ENCODE data around the gene CCS. TPM values are rescaled to one million over a fixed set of nuclear protein-coding genes. Genes with fewer than 3 reads are reported as not detected.

The CCS gene
- total RNA-seq, 3 donors from 2014 or later (not counting 1 experiment from before 2014, with no cell fraction given) = 27.1 to 35.6 (median 32.4) TPM

GRCh38 chr11:66619080-66619554 is 26.1 kb downstream of the CCS start:
- 36% methylated on average over 3 of the region's 4 CpGs for WGBS (ENCODE audit: insufficient coverage)
- Mint-ChIP-seq H3K9me3 (no peaks in the 10 kb centered on the region), H3K4me1 (peaks cover 71% of the 10 kb centered on the region in 2 donors), H3K4me3 (peak overlapping the region; percentile 99), H3K36me3 (no peaks in the 10 kb centered on the region), H3K27me3 (ENCODE audit: low read depth in 2 of 2) (no peaks in the 10 kb centered on the region), H3K27ac (peak overlapping the region; percentile 99 to 100)
- H3K27ac ChIP-seq (ENCODE audit: low read length) = peak overlapping the region; percentile 95
- no peaks in the 10 kb centered on the region for H3K27me3 ChIP-seq (ENCODE audit: control insufficient read depth, insufficient read depth, low read length)
- H3K4me3 ChIP-seq (ENCODE audit: low read length) = no peak overlapping the region
- H3K9me3 ChIP-seq (ENCODE audit: control insufficient read depth, insufficient read depth, low read length) = no peaks in the 10 kb centered on the region
- peak; percentile 13 to 19 (median 16) for ATAC-seq
- H3K36me3 ChIP-seq (ENCODE audit: control insufficient read depth, insufficient read depth, low read length) = peaks cover 23% of the 10 kb centered on the region
- intact Hi-C loops (cut with micrococcal nuclease) = no loop called here
- TF ChIP-seq, protein P1, sequence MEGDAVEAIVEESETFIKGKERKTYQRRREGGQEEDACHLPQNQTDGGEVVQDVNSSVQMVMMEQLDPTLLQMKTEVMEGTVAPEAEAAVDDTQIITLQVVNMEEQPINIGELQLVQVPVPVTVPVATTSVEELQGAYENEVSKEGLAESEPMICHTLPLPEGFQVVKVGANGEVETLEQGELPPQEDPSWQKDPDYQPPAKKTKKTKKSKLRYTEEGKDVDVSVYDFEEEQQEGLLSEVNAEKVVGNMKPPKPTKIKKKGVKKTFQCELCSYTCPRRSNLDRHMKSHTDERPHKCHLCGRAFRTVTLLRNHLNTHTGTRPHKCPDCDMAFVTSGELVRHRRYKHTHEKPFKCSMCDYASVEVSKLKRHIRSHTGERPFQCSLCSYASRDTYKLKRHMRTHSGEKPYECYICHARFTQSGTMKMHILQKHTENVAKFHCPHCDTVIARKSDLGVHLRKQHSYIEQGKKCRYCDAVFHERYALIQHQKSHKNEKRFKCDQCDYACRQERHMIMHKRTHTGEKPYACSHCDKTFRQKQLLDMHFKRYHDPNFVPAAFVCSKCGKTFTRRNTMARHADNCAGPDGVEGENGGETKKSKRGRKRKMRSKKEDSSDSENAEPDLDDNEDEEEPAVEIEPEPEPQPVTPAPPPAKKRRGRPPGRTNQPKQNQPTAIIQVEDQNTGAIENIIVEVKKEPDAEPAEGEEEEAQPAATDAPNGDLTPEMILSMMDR (IDR thresholded peaks at IDR 0.05) = no peak
- peaks cover 71% of the 10 kb centered on the region for H3K4me1 ChIP-seq (ENCODE audit: control insufficient read depth, insufficient read depth, low read length)
- DNase-seq = peak in 1 of 2 donors; percentile 88

- H3K27ac Mint-ChIP-seq = peak overlapping the region in 1 of 2 donors; percentile 71
- intact Hi-C loops (cut with micrococcal nuclease) = no loop called here
- H3K9me3 Mint-ChIP-seq = no peaks in the 10 kb centered on the region
- no peaks in the 10 kb centered on the region for H3K9me3 ChIP-seq (ENCODE audit: control insufficient read depth, insufficient read depth, low read length)
- DNase-seq (no peak), ATAC-seq (no peak)
- peak overlapping the region; percentile 17 for H3K4me3 Mint-ChIP-seq
- H3K27me3 Mint-ChIP-seq (ENCODE audit: low read depth in 2 of 2) = no peaks in the 10 kb centered on the region
- TF ChIP-seq, protein P1 (IDR thresholded peaks at IDR 0.05) = no peak
- H3K27me3 ChIP-seq (ENCODE audit: control insufficient read depth, insufficient read depth, low read length) = no peaks in the 10 kb centered on the region
- peaks cover 62% of the 10 kb centered on the region for H3K4me1 ChIP-seq (ENCODE audit: control insufficient read depth, insufficient read depth, low read length)
- no peaks in the 10 kb centered on the region for H3K36me3 Mint-ChIP-seq
- peaks cover 73% of the 10 kb centered on the region for H3K36me3 ChIP-seq (ENCODE audit: control insufficient read depth, insufficient read depth, low read length)
- no peak overlapping the region for H3K27ac ChIP-seq (ENCODE audit: low read length)
- peaks cover 55 to 73% of the 10 kb centered on the region in 2 donors for H3K4me1 Mint-ChIP-seq
- whole genome bisulfite sequencing (ENCODE audit: insufficient coverage) = 85% methylated on average over 16 of the region's 16 CpGs
- no peak overlapping the region for H3K4me3 ChIP-seq (ENCODE audit: low read length)
Observed at GRCh38 chr11:66624450-66624849, 31.5 kb downstream of the CCS start.

DNA sequence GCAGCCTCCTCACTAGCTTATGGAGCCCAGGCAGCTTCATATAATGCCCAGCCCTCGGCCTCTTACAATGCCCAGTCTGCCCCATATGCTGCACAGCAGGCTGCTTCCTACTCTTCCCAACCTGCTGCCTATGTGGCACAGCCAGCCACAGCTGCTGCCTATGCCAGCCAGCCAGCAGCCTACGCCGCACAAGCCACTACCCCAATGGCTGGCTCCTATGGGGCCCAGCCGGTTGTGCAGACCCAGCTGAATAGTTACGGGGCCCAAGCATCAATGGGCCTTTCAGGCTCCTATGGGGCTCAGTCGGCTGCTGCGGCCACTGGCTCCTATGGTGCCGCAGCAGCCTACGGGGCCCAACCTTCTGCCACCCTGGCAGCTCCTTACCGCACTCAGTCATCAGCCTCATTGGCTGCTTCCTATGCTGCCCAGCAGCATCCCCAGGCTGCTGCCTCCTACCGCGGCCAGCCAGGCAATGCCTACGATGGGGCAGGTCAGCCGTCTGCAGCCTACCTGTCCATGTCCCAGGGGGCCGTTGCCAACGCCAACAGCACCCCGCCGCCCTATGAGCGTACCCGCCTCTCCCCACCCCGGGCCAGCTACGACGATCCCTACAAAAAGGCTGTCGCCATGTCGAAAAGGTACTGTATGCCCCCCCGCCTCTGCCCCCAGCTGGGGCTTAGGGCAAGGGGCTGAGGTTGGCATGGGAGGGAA is 32.2 kb downstream of the CCS start:
- peaks cover 55 to 71% of the 10 kb centered on the region in 2 donors for H3K4me1 Mint-ChIP-seq
- no peak overlapping the region for H3K4me3 Mint-ChIP-seq
- DNase-seq = no peak
- TF ChIP-seq, protein P1 (IDR thresholded peaks at IDR 0.05) = no peak
- H3K27me3 ChIP-seq (ENCODE audit: control insufficient read depth, insufficient read depth, low read length) = no peaks in the 10 kb centered on the region
- no peaks in the 10 kb centered on the region for H3K9me3 ChIP-seq (ENCODE audit: control insufficient read depth, insufficient read depth, low read length)
- no peak overlapping the region for H3K27ac ChIP-seq (ENCODE audit: low read length)
- H3K36me3 ChIP-seq (ENCODE audit: control insufficient read depth, insufficient read depth, low read length) = peaks cover 73% of the 10 kb centered on the region
- no peaks in the 10 kb centered on the region for H3K36me3 Mint-ChIP-seq
- peak in 1 of 3 donors; percentile 5 for ATAC-seq
- peak overlapping the region in 1 of 2 donors; percentile 71 for H3K27ac Mint-ChIP-seq
- WGBS (ENCODE audit: insufficient coverage) = 96% methylated on average over 26 of the region's 26 CpGs
- intact Hi-C loops (cut with micrococcal nuclease) = no loop called here
- no peak overlapping the region for H3K4me3 ChIP-seq (ENCODE audit: low read length)
- no peaks in the 10 kb centered on the region for H3K27me3 Mint-ChIP-seq (ENCODE audit: low read depth in 2 of 2)
- peaks cover 54% of the 10 kb centered on the region for H3K4me1 ChIP-seq (ENCODE audit: control insufficient read depth, insufficient read depth, low read length)
- H3K9me3 Mint-ChIP-seq = no peaks in the 10 kb centered on the region
